NT2/D1 (cell line): ENCODE results near the gene ALG14.

Source experiments
- SUZ12 ChIP-seq: IDR thresholded peaks from 2 replicates; pipeline ENCODE4 v1.6.1; 2011; ENCODE audit not compliant: insufficient read length, insufficient read depth; ENCODE audit errors: extremely low read depth
- YY1 ChIP-seq: IDR thresholded peaks from 2 replicates; pipeline ENCODE4 v1.6.1; 2011; ENCODE audit not compliant: insufficient read length, insufficient read depth
- ZNF274 ChIP-seq: IDR thresholded peaks from 2 replicates; pipeline ENCODE4 v1.6.1; 2011; ENCODE audit warnings: mild to moderate bottlenecking, low read depth, low read length

DNA sequence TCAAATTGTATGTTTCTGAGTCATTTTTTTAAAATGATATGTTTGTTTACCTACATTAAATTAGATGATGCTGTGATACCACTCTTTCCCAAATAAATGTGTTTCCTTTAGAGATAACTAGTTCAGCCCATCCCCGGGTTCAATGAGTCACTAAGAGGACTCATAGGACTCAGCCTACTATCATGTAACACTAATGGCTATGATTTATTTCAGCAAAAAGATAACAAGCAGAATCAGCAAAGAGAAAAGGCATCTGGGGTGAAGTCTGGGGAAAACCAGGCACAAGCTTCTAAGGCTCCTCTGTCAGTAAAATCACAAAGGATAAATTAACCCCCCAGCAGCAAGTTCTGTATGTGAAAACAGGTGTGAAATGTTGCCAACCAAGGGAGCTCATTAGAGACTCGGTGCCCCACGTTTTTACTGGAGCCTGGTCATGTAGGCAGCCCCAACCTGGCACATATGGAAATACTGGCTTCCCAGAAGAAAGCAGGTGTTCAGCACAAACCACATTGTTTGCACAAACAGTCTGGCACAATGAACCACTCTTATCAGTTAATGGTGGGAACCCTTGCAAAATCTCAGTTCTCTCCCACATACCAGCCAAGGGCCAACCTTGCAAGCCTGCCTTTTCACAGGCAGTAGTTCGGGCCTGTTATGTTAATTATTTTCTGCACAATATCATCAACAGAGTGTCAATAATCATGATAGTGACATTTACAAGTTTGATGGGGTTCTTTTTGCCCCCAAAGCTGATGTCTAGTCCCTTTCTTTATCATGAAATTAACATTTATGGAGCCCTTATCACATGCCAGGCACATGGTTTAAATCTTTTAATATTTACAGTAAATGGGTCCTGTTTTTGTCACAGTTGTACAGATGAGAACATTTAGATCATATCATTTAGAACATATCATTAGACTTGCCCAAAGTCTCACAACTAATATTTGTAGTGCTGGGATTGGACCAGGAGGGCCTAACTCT, 122.8 kb downstream of the ALG14 start:
- no peak for TF ChIP-seq YY1
- TF ChIP-seq ZNF274 = no peak
- TF ChIP-seq SUZ12 = no peak
